ENCODE data around the gene FUCA1.
A peak's percentile ranks its signal among the peaks of the same experiment; 100 is the strongest.
"Not testable (repeated sequence)": the region's sequence is repeated elsewhere in the genome, so short reads cannot be mapped to it uniquely, and the experiment has no call there.

Gene FUCA1

DNA sequence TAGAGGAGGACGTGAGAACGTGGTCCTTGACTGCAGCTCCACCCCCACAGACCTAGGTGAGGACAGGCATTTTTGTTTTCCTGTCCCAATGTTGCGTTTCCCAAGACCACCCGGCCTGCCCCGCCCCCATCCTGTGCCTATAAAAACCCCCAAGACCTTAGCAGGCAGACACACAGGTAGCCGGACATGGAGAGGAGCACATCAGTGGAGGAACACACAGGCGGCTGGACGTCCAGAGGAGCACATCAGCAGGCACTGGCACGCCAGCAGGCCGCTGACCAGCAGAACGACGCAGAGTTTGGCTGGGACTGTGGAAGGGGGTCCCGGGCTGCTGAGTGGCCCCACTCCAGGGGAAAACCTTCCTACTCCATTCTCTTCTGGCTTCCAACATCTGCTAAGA, 30.2 kb downstream of the FUCA1 start:
- no peak for DNase-seq (ENCODE audit: low spot score)

DNA sequence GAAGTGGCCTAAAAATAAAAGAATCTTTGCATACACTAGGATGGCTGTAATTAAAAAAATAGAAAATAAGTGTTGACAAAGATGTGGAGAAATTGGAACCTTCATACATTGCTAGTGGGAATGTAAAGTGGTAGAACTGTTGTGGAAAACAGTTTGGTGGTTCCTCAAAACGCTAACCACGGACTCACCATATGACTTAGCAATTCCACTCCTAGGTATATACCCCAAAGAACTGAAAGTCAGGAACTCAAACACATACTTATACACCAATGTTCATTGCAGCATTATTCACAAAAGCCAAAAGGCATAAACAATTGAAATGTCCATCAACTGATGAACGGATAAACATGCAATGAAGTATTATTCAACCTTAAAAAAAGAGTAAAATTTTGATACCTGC, 32.1 kb downstream of the FUCA1 start:
- no peak for DNase-seq (ENCODE audit: low spot score)

- not testable (repeated sequence) for DNase-seq (ENCODE audit: low spot score)
Observed at GRCh38 chr1:23834156-23834555, 33.9 kb downstream of the FUCA1 start.

DNA sequence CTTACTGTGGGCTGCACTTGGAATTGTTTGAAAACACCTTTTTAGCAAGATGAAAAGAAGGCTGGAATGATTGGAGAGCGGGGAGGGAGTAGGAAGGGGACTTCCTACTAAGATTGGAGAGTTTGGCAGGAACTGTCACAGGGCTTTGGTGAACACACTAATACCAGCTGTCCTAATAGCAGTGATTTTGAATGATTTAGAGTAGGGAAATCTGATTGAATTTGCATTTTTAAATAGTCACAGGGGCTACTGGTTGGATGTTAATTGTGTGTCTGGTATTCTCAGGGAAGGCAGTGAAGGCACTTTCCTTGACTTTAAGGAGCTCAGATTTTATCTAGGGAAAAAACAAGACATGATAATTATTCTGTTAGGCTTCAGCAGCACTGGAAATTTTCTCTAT, 40.4 kb downstream of the FUCA1 start:
- DNase-seq (ENCODE audit: low spot score): no peak

- DNase-seq (ENCODE audit: low spot score): not testable (repeated sequence)
Observed at GRCh38 chr1:23826590-23826989, 41.5 kb downstream of the FUCA1 start.

GRCh38 chr1:23825762-23826522, 42.1 kb downstream of the FUCA1 start:
- DNase-seq (ENCODE audit: low spot score): no peak

DNA sequence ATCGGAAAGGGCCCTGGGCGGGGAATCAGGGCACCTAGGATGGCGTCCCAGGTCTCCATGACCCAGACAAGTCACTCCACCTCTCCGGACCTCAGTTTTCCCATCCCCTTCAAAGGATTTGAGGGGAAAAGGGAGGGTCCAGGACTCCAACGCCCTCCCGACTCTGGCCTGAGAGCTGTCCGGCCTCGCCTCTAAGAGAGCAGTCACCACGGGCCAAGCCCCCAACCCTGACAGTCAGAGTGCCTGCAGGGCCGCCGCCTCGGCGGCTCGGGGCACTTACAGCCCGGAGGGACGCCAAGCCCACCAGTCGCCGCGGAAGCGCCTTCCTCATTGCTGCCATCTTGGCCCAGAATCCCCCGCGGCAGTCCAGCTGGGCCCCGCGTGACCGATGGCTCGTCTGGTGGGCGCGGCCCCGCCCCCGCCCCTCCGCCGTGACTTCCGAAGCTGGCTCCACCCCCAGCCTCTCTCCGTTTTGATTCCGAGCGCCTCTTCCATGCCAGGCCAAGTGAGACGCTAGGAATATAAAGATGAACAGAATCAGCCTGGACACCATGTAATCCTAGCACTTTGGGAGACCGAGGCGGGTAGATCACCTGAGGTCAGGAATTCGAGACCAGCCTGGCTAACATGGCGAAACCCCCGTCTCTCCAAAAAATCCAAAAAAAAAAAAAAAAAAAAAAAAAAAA, 42.9 kb downstream of the FUCA1 start, which contains the start of gene HMGCL:
HMGCL (minus strand) TSS at position 354 of the 686 bp plus-strand sequence; CDS start at position 340, 14 bp downstream.
- DNase-seq (ENCODE audit: low spot score): peak; percentile 86

- DNase-seq (ENCODE audit: low spot score): no peak
Observed at GRCh38 chr1:23824711-23825075, 43.4 kb downstream of the FUCA1 start.

DNA sequence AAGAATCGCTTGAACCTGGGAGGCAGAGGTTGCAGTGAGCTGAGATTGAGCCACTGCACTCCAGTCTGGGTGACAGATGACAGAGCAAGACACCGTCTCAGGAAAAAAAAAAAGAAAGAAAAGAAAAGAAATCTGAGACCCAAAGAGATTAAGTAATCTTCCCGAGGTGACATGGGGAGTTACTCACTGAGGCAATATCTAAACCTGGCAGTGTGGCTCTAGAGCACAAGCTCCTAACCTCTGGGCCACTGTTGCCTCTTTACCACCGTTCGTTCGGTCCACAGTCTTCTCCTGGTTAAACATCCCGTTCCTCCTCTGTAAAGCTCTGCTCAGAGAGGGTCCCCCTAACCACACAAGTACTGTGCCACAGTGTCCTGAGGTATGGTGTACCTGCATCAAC, 44.3 kb downstream of the FUCA1 start:
- DNase-seq (ENCODE audit: low spot score): no peak

- DNase-seq (ENCODE audit: low spot score): no peak
Observed at GRCh38 chr1:23817633-23818032, 50.5 kb downstream of the FUCA1 start.

- DNase-seq (ENCODE audit: low spot score): no peak
Observed at GRCh38 chr1:23816906-23817305, 51.2 kb downstream of the FUCA1 start.

- DNase-seq (ENCODE audit: low spot score): no peak
Observed at GRCh38 chr1:23816361-23816760, 51.7 kb downstream of the FUCA1 start.

DNA sequence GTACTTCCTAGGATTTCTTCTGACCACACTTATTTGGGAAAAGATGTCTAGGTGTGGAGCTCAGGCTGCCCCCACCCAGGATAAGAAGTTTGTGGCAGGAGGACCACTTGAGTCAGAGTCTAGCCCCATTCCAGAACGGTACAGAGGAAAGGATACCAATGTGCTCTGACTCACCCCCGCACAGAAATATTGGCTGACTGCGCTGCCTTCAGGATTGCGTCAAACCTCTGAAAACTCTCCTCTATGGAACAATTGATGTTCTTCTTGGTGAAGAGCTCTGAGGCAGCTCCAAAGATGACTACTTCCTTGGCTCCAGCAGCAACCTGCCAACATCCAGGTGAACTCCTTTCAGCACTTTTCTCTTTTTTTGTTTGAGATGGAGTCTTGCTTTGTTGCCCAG, 54.1 kb downstream of the FUCA1 start:
- no peak for DNase-seq (ENCODE audit: low spot score)

DNA sequence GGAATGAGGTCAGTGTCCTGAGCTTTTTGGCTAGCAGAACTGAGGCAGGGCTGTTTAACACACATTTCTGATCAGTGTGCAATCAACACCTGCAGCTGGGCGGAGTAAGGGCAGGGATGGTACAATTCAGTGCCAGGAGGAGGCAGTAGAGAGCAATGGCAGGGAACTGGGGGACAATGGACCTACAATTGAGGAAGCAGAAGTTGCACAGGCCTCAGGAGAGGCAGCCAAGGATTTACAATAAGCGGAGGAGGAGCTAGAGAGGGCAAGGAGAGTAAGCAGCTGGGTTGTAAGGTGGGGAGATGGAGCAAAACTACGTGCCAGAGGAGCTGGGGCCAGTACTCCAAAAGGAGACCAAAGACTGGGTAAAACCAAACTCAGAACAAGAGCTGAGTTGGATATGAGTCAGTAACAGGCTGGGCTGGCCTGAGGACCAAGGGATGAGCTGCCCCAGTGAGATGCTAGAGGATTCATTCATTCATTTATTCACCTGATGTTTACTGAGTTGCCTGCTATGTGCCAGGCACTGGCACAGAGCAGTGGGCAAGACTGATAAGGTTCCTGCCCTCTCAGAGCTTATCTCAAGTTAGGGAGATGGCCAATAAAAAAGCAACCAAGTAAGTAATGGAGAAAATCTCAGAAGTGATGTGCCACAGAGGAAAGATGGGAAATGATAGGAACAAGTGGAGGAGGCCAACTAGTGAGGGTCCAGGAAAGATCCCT, 57.1 kb downstream of the FUCA1 start:
- DNase-seq (ENCODE audit: low spot score): peak; percentile 44

DNA sequence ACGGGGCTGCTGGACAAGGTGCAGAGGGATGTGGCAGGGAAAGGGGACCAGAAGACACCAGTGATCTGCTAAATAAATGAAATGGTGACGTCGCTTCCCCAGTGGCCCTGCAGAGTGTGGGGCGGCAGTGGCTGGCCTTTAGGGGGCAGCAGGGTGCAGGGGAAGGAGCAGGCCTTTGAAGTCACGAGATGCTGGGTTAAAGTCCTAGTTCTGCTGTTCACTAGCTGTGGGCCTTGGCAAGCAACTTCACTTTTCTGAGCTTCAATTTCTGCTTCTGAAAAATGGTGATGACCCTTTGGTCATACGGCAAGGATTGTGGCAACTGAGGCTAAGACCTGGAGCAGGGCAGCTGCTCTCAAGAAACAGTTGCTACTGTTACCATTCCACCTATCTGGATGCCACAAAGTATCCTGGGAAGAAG, 58.3 kb downstream of the FUCA1 start:
- peak; percentile 82 for DNase-seq (ENCODE audit: low spot score)

DNA sequence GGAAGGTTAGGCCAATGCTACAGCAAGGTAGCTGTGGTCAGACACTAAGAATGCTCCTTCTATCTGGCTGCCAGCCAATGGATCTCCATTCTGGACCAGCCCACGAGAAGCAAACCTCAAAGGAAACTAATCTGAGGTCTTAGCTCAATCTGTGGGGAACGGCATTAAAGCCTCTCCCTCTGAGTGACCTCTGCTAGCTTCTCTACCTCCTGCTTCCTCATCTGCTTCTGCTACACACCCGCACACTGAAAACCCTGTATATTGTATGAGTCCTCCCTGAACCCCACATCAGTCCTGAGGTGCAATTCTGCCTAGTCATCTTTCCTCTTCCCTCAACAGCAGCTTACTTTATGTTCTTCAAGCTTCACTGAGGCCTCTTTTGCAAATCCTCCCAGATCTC, 60.6 kb downstream of the FUCA1 start:
- no peak for DNase-seq (ENCODE audit: low spot score)

DNA sequence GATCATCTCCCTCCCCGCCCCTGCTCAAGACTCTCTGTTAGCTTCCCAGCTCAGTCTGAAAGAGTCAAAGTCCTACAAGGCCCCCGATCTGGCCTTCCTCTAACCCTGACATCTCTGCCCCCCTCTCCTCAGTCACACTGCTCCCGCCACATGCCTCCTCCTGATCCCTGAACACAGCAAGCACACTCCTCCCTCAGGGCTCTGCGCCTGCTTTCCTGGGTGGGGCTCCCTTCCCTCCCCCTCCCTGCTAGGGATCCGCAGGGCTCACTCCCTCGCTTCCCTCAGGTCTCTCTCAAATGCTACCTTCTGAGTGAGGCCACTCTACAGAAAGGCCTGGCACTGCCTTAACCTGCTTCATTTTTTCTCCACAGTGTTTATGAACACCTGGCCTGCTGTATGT, 61.8 kb downstream of the FUCA1 start:
- no peak for DNase-seq (ENCODE audit: low spot score)

GRCh38 chr1:23805025-23805424, 63.1 kb downstream of the FUCA1 start:
- no peak for DNase-seq (ENCODE audit: low spot score)

GRCh38 chr1:23804183-23804835, 63.8 kb downstream of the FUCA1 start:
- DNase-seq (ENCODE audit: low spot score): no peak

GRCh38 chr1:23803674-23804073, 64.4 kb downstream of the FUCA1 start:
- no peak for DNase-seq (ENCODE audit: low spot score)

DNA sequence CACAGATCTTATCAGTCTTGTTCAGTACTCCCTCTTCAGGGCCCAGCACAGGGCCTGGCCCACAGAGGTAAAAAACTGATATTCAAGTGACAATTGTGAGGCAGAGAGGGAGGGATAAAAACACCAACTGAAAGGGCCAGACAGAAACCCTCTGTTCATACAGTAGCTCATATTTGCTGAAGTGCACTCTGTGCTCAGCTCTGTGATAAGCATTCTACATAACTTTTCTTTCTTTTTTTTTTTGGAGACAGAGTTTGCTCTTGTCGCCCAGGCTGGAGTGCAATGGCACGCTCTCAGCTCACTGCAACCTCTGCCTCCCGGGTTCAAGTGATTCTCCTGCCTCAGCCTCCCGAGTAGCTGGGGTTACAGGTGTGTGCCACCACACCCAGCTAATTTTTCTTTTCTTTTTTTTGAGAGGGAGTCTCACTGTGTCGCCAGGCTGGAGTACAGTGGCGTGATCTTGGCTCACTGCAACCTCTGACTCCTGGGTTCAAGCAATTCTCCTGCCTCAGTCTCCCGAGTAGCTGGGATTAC, 65.2 kb downstream of the FUCA1 start:
- not testable (repeated sequence) for DNase-seq (ENCODE audit: low spot score)

GRCh38 chr1:23801876-23802275, 66.2 kb downstream of the FUCA1 start:
- no peak for DNase-seq (ENCODE audit: low spot score)
